NB4 (cell line): ENCODE measurements around the gene C9orf85.

Experiments used
- DNase-seq: peaks from one replicate; pipeline ENCODE4 v3.0.0; 2010; ENCODE audit warnings: low read depth
- H3K4me3 ChIP-seq: one replicate; pipeline ENCODE4 v1.5.1; 2011; ENCODE audit warnings: mild to moderate bottlenecking, low read depth, low read length, moderate library complexity
- MYC ChIP-seq: IDR thresholded peaks from 2 replicates; pipeline ENCODE4 v1.6.1; 2011; ENCODE audit warnings: low read depth, low read length
- POLR2A ChIP-seq: IDR thresholded peaks from 2 replicates; pipeline ENCODE4 v1.6.1; 2011; ENCODE audit warnings: mild to moderate bottlenecking; ENCODE audit not compliant: insufficient read length; ENCODE audit errors: extremely low read depth
- TF ChIP-seq, protein P1 (sequence below): IDR thresholded peaks from one replicate; pipeline ENCODE4 v1.5.1; 2012; ENCODE audit warnings: low read depth, low read length
- TF ChIP-seq, protein P2 (sequence below): IDR thresholded peaks from 2 replicates; pipeline ENCODE4 v1.6.1; 2011; ENCODE audit warnings: low read depth, low read length

C9orf85 gene

DNA sequence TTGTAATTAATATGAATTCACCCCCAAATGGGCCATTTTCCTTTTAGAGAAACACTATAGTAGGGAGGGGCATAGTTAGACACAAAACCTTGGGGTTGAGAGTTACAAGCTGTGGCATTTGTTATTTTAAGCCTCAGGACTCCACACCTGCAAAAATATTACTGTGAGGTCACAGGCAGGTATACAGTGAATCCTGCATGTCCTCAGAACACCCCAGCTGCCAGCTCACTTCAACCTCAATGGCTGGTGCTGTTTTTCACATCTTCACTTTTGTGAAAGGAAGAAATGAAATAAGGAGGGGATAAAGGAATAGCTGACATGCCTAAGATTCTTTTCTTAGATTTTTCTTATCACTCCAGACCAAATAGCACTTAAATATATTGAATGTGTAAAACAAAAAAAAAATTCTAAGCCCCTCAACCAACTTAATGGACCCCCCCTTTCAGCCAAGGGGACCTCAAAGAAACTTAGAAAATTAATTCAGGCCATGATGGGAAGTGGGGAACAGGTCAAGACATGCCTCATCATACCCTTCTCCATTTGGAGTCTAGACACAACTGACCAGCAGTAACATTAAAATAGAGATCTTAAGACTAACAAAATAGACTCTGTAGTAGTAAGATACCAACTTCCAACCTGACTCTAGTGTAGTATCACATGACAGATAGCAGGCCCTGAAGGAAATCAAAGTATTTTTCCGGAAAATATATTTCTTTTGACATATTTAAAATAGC lies 9.2 kb downstream of the C9orf85 start:
- H3K4me3 ChIP-seq: no peak overlapping the region
- DNase-seq: no peak
- TF ChIP-seq, protein P1, sequence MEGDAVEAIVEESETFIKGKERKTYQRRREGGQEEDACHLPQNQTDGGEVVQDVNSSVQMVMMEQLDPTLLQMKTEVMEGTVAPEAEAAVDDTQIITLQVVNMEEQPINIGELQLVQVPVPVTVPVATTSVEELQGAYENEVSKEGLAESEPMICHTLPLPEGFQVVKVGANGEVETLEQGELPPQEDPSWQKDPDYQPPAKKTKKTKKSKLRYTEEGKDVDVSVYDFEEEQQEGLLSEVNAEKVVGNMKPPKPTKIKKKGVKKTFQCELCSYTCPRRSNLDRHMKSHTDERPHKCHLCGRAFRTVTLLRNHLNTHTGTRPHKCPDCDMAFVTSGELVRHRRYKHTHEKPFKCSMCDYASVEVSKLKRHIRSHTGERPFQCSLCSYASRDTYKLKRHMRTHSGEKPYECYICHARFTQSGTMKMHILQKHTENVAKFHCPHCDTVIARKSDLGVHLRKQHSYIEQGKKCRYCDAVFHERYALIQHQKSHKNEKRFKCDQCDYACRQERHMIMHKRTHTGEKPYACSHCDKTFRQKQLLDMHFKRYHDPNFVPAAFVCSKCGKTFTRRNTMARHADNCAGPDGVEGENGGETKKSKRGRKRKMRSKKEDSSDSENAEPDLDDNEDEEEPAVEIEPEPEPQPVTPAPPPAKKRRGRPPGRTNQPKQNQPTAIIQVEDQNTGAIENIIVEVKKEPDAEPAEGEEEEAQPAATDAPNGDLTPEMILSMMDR: no peak

DNA sequence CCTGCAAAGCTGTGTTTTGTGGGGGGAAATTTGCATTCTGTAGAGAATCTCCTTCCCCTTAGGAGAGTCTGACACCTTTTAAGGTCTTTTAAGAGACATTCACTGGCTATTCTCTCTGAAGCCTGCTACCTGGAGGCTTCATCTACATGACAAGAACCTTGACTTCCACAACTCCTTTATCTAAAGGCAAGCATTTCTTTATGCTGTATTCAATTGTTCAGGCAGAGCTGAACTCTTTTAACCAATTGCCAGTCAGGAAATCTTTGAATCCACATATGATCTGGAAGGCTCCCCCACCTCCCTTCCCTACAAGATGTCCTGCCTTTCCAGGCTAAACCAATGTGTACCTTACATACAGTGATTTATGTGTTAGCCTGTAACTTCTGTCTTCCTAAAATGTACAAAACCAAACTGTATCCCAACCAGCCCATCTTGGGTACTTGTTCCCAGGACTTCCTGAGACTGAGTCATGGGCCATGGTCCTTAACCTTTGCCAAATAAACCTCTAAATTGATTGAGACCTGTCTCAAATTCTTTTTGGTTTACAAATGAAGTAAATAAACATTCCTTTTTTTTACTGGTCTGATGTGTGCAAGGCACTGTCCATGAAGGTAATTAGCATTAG lies 9.9 kb downstream of the C9orf85 start:
- DNase-seq: no peak
- TF ChIP-seq, protein P2, sequence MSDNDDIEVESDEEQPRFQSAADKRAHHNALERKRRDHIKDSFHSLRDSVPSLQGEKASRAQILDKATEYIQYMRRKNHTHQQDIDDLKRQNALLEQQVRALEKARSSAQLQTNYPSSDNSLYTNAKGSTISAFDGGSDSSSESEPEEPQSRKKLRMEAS: no peak
- TF ChIP-seq MYC (no peak), POLR2A (no peak)
- TF ChIP-seq, protein P1: no peak
- no peak overlapping the region for H3K4me3 ChIP-seq

DNA sequence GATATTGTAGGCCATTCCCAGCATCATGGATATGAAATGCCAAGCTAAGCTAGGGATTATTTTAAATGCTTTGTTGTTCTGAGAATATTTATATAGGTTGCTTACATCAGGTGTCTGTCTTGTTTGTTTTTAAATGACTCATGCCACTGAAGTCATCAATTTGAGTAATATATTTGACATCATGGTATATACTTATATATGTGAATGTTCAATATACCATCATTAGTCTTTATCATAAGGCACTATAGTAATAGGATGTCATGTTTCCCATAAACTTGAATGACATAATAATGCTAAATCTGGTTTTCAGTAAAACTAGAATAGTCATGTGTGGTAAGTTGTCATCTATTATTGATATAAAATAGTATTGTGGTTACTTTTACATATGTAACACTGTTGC lies 13.1 kb downstream of the C9orf85 start:
- no peak overlapping the region for H3K4me3 ChIP-seq

DNA sequence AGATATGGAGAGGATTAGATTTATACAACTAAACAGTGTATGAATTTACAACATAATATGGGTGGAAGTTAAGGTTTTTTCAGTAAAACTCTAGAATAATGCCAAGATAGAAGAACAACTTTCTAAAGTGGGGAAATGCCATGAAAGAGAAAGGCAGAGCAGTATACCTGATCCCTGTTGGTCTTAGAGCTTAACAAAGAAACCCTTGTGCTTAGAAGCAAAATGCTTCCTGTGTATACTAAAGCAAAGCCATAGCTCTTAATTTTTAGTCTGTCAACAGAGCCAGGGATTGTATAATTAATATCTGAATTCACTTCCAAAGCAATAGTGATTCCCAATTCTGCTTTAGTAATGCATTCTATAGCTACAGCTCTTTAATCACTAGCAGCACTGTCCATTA lies 14.4 kb downstream of the C9orf85 start:
- no peak overlapping the region for H3K4me3 ChIP-seq
- TF ChIP-seq, protein P2: no peak
- TF ChIP-seq, protein P1: no peak
- no peak for TF ChIP-seq MYC
- TF ChIP-seq POLR2A: no peak
- no peak for DNase-seq

More for the DNA sequence above, 13.1 kb downstream of the C9orf85 start:
- DNase-seq: no peak
- TF ChIP-seq, protein P2: no peak
- TF ChIP-seq, protein P1: no peak
- TF ChIP-seq POLR2A (no peak), MYC (no peak)

DNA sequence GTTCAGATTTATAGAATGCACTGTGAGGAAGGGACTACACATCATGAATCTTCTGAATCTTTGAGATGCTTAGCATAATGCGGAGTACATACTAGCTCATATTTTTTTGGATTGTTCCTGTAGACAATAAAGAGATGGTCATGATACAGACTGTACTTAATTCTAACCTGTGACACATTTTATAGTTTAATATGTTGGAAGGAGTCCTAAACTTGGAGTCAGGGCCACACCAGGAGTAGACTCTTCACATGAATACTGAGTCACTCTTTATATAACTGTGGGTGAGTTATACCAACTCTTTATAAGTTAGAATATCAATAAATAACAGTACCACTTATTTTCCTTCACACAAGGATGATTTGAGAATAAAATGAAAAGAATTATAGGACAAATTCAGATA lies 16.9 kb downstream of the C9orf85 start:
- TF ChIP-seq, protein P1: no peak
- TF ChIP-seq MYC: no peak
- TF ChIP-seq POLR2A: no peak
- TF ChIP-seq, protein P2: no peak
- DNase-seq: no peak
- H3K4me3 ChIP-seq: no peak overlapping the region

DNA sequence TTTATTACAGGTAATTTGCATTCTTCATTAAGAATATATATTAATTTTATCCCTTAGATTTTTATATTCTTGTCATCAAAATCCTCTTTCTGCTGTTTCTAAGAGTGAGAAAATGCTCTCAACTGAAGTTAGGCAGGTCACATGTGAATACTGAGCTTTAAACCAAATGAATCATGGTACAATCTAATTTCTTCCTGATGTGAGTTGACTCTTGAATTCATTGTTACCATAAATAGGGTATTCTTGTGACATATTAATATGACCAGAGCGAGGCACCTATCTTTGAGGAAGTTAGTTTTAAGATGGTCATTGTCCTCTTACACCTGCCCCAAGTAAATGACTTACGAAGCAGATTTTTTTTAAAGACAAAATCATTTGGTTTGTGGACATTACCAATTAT lies 17.4 kb downstream of the C9orf85 start:
- no peak for DNase-seq
- TF ChIP-seq, protein P1: no peak
- TF ChIP-seq, protein P2: no peak
- TF ChIP-seq MYC: no peak
- no peak for TF ChIP-seq POLR2A
- no peak overlapping the region for H3K4me3 ChIP-seq
